Measurements from ENCODE around the gene ZC3H13.

DNA sequence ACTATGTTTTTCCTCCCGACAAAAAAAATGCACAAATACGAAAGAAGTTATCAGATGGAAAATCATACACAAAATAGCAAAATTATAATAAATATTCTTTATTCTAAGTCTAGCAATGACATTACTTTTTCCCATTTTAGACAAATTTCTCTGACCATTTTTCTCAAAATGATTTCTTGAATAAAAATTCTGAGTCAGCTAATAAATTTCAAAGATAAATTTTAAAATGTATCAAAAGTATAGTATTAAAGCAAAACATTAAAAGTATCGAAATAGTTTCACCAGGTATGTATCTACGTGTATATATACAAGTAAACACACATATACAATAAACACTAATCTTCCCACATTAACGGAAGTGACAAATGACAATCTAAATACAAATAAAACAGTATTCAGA lies 8.9 kb downstream of the ZC3H13 start:
- TF ChIP-seq SIN3A (conservative IDR thresholded peaks at IDR 0.05 in 1 of 2, IDR thresholded peaks at IDR 0.05 in 1 of 2; ENCODE audit: low read depth in 1 of 2, low read length in 2 of 2): no peak
- TF ChIP-seq CEBPB (IDR thresholded peaks at IDR 0.05; ENCODE audit: low read depth, low read length): no peak
- TF ChIP-seq BACH1 (IDR thresholded peaks at IDR 0.05; ENCODE audit: low read length): no peak
- no peak for TF ChIP-seq POLR2A (IDR thresholded peaks at IDR 0.05; ENCODE audit: control extremely low read depth in 1 of 2, low read depth in 2 of 2, low read length in 2 of 2)
- no peak for TF ChIP-seq KDM5A (IDR thresholded peaks at IDR 0.05; ENCODE audit: low read length)
- no peak for TF ChIP-seq CHD2 (IDR thresholded peaks at IDR 0.05; ENCODE audit: low read length)
- TF ChIP-seq EP300 (IDR thresholded peaks at IDR 0.05; ENCODE audit: borderline replicate concordance in 1 of 2, low read depth in 2 of 2, low read length in 2 of 2): no peak
- no peak for TF ChIP-seq SIX5 (IDR thresholded peaks at IDR 0.05; ENCODE audit: low read depth, low read length)
- TF ChIP-seq JUND (IDR thresholded peaks at IDR 0.05; ENCODE audit: low read length): no peak
- TF ChIP-seq, protein P1, sequence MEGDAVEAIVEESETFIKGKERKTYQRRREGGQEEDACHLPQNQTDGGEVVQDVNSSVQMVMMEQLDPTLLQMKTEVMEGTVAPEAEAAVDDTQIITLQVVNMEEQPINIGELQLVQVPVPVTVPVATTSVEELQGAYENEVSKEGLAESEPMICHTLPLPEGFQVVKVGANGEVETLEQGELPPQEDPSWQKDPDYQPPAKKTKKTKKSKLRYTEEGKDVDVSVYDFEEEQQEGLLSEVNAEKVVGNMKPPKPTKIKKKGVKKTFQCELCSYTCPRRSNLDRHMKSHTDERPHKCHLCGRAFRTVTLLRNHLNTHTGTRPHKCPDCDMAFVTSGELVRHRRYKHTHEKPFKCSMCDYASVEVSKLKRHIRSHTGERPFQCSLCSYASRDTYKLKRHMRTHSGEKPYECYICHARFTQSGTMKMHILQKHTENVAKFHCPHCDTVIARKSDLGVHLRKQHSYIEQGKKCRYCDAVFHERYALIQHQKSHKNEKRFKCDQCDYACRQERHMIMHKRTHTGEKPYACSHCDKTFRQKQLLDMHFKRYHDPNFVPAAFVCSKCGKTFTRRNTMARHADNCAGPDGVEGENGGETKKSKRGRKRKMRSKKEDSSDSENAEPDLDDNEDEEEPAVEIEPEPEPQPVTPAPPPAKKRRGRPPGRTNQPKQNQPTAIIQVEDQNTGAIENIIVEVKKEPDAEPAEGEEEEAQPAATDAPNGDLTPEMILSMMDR (IDR thresholded peaks at IDR 0.05; ENCODE audit: control extremely low read depth in 1 of 3, insufficient read depth in 1 of 3, low read depth in 1 of 3, low read length in 3 of 3): no peak
- TF ChIP-seq, protein P2, sequence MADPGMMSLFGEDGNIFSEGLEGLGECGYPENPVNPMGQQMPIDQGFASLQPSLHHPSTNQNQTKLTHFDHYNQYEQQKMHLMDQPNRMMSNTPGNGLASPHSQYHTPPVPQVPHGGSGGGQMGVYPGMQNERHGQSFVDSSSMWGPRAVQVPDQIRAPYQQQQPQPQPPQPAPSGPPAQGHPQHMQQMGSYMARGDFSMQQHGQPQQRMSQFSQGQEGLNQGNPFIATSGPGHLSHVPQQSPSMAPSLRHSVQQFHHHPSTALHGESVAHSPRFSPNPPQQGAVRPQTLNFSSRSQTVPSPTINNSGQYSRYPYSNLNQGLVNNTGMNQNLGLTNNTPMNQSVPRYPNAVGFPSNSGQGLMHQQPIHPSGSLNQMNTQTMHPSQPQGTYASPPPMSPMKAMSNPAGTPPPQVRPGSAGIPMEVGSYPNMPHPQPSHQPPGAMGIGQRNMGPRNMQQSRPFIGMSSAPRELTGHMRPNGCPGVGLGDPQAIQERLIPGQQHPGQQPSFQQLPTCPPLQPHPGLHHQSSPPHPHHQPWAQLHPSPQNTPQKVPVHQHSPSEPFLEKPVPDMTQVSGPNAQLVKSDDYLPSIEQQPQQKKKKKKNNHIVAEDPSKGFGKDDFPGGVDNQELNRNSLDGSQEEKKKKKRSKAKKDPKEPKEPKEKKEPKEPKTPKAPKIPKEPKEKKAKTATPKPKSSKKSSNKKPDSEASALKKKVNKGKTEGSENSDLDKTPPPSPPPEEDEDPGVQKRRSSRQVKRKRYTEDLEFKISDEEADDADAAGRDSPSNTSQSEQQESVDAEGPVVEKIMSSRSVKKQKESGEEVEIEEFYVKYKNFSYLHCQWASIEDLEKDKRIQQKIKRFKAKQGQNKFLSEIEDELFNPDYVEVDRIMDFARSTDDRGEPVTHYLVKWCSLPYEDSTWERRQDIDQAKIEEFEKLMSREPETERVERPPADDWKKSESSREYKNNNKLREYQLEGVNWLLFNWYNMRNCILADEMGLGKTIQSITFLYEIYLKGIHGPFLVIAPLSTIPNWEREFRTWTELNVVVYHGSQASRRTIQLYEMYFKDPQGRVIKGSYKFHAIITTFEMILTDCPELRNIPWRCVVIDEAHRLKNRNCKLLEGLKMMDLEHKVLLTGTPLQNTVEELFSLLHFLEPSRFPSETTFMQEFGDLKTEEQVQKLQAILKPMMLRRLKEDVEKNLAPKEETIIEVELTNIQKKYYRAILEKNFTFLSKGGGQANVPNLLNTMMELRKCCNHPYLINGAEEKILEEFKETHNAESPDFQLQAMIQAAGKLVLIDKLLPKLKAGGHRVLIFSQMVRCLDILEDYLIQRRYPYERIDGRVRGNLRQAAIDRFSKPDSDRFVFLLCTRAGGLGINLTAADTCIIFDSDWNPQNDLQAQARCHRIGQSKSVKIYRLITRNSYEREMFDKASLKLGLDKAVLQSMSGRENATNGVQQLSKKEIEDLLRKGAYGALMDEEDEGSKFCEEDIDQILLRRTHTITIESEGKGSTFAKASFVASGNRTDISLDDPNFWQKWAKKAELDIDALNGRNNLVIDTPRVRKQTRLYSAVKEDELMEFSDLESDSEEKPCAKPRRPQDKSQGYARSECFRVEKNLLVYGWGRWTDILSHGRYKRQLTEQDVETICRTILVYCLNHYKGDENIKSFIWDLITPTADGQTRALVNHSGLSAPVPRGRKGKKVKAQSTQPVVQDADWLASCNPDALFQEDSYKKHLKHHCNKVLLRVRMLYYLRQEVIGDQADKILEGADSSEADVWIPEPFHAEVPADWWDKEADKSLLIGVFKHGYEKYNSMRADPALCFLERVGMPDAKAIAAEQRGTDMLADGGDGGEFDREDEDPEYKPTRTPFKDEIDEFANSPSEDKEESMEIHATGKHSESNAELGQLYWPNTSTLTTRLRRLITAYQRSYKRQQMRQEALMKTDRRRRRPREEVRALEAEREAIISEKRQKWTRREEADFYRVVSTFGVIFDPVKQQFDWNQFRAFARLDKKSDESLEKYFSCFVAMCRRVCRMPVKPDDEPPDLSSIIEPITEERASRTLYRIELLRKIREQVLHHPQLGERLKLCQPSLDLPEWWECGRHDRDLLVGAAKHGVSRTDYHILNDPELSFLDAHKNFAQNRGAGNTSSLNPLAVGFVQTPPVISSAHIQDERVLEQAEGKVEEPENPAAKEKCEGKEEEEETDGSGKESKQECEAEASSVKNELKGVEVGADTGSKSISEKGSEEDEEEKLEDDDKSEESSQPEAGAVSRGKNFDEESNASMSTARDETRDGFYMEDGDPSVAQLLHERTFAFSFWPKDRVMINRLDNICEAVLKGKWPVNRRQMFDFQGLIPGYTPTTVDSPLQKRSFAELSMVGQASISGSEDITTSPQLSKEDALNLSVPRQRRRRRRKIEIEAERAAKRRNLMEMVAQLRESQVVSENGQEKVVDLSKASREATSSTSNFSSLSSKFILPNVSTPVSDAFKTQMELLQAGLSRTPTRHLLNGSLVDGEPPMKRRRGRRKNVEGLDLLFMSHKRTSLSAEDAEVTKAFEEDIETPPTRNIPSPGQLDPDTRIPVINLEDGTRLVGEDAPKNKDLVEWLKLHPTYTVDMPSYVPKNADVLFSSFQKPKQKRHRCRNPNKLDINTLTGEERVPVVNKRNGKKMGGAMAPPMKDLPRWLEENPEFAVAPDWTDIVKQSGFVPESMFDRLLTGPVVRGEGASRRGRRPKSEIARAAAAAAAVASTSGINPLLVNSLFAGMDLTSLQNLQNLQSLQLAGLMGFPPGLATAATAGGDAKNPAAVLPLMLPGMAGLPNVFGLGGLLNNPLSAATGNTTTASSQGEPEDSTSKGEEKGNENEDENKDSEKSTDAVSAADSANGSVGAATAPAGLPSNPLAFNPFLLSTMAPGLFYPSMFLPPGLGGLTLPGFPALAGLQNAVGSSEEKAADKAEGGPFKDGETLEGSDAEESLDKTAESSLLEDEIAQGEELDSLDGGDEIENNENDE (IDR thresholded peaks at IDR 0.05; ENCODE audit: insufficient replicate concordance, low read length): no peak
- no peak for TF ChIP-seq TAF1 (IDR thresholded peaks at IDR 0.05; ENCODE audit: low read depth, low read length)

Measured in H1 (cell line).